ENCODE measurements around the gene RSBN1.

RSBN1 gene

DNA sequence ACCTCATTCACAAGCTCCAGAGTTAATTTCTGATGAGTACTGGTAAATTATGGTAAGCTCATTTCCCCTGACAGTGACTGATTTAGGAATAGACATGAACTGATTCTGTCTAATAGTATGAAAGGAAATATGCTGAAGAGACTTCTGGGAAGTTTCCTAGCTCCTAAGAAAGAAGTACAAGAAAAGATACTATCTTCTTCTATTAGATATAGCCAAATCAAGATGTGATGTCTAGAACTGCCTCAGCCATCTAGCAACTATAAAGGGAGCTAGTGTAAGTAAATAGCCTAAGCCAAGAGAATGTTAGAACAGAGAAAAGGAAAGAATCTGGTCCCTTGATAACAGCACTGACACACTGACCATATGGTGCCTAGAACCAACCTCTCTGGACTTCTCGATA is 42.2 kb downstream of the RSBN1 start:
- H3K4me3 ChIP-seq (ENCODE audit: low read depth, low read length): no peak overlapping the region
- TF ChIP-seq, protein P1, sequence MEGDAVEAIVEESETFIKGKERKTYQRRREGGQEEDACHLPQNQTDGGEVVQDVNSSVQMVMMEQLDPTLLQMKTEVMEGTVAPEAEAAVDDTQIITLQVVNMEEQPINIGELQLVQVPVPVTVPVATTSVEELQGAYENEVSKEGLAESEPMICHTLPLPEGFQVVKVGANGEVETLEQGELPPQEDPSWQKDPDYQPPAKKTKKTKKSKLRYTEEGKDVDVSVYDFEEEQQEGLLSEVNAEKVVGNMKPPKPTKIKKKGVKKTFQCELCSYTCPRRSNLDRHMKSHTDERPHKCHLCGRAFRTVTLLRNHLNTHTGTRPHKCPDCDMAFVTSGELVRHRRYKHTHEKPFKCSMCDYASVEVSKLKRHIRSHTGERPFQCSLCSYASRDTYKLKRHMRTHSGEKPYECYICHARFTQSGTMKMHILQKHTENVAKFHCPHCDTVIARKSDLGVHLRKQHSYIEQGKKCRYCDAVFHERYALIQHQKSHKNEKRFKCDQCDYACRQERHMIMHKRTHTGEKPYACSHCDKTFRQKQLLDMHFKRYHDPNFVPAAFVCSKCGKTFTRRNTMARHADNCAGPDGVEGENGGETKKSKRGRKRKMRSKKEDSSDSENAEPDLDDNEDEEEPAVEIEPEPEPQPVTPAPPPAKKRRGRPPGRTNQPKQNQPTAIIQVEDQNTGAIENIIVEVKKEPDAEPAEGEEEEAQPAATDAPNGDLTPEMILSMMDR (IDR thresholded peaks at IDR 0.05; ENCODE audit: low read depth, low read length, missing control alignments): no peak
- no peak for DNase-seq
- no peaks in the 10 kb centered on the region for H3K27me3 ChIP-seq (replicated peaks)
- in situ Hi-C loops (cut with HindIII; ENCODE audit: low pct_ligation_motif_present, low sequenced_read_pairs): no loop called here
- H3K27ac ChIP-seq: no peak overlapping the region
- peaks cover 17% of the 10 kb centered on the region for H3K36me3 ChIP-seq (replicated peaks)

DNA sequence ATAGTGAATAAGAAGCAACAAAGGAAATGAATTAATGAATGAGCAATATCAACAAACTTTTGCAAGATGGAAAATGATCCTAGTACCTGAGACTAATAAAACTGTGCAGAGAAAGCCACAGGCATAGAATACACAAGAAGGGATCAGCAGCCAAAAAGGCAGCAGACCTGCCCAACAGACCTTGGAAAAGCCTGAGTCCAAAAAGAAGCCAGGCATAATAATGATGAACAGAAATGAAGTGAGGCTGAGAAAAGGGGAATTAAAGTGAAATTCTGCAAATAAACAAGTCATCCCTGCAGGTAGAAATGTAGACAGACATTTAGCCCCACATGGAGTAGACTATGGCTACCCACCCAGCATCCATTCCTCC is 42.7 kb downstream of the RSBN1 start:
- DNase-seq: no peak
- no peak overlapping the region for H3K27ac ChIP-seq
- TF ChIP-seq, protein P1 (IDR thresholded peaks at IDR 0.05; ENCODE audit: low read depth, low read length, missing control alignments): no peak
- no peaks in the 10 kb centered on the region for H3K27me3 ChIP-seq (replicated peaks)
- H3K4me3 ChIP-seq (ENCODE audit: low read depth, low read length): no peak overlapping the region
- in situ Hi-C loops (cut with HindIII; ENCODE audit: low pct_ligation_motif_present, low sequenced_read_pairs): no loop called here
- peaks cover 17% of the 10 kb centered on the region for H3K36me3 ChIP-seq (replicated peaks)

DNA sequence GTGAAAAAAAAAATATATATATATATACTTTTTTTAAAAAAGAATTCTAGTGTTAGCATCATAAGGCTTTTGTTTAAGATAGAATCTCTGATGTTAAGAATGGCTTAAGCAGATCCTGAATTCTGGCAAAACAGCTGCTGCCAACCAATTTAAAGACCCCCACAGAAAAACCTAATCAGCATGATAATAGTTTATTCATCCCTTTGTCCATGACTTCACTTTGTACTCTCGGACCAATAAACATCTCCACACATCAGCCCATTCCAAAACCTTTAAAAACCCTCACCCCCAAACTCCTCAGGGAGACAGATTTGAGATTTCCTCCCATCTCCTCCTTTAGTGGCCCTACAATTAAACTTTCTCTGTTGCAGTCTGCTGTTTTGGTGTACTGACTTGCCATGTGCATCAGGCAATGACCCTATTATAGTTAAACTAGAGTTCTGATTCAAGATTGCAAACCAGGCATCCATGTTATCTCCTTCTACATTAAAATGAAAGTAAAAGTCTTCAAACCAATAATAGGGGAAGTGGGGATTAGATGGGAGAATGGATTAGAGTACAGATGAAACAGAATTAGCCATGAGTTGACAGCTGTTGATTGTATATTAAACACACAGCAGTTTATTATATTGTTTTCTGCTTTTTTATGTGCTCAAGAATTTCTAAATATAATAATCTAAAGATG is 43.2 kb downstream of the RSBN1 start:
- TF ChIP-seq, protein P1 (IDR thresholded peaks at IDR 0.05; ENCODE audit: low read depth, low read length, missing control alignments): no peak
- Histone ChIP-seq H3K27ac (no peak overlapping the region), H3K36me3 (replicated peaks) (peaks cover 17% of the 10 kb centered on the region), H3K4me3 (ENCODE audit: low read depth, low read length) (no peak overlapping the region), H3K27me3 (replicated peaks) (no peaks in the 10 kb centered on the region)
- in situ Hi-C loops (cut with HindIII; ENCODE audit: low pct_ligation_motif_present, low sequenced_read_pairs): no loop called here
- no peak for DNase-seq

DNA sequence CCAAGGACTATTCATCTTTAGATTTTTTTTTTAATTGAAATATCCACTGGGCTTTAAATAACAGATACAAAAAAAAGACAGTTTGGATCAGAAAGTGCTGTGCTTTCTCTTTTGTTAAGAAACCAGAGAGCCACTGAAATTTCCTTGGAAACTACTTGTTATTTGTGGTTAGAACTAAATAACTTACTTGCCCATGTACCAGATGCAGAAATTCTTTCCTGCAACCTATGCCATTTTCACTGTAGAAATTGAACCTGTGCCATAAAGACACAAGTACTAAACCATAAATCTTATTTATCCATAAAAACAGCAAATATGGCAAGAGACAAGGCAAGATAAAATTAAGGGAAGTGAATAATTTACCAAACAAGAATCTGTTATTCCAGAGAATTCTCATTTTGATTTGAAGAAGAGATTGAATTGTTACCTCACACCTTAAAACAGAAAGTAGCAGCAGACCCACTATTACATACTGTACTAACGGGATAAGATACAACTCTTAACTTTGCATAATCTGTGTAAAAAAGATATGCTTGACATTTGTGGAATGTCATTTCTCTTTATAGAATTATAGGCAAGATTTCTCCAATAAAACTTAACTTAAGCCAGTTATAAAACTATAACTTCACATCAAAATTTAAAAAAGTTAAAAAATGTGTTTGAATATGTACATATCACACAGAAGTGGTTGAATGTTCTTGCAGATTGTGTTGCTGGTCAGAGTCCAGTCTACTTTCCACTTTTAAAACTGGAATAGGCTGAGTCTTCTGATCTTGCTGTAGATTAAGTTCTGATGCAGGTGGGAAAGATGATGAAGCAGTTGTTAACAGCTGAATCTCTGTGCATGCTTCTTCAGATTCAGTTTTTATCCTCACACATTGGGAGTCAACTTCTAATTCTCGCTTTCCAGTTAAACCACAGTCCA is 46.7 kb downstream of the RSBN1 start:
- no peak overlapping the region for H3K27ac ChIP-seq
- DNase-seq: no peak
- in situ Hi-C loops (cut with HindIII; ENCODE audit: low pct_ligation_motif_present, low sequenced_read_pairs): no loop called here
- TF ChIP-seq, protein P1 (IDR thresholded peaks at IDR 0.05; ENCODE audit: low read depth, low read length, missing control alignments): no peak
- H3K27me3 ChIP-seq (replicated peaks): no peaks in the 10 kb centered on the region
- peaks cover 17% of the 10 kb centered on the region for H3K36me3 ChIP-seq (replicated peaks)
- no peak overlapping the region for H3K4me3 ChIP-seq (ENCODE audit: low read depth, low read length)

DNA sequence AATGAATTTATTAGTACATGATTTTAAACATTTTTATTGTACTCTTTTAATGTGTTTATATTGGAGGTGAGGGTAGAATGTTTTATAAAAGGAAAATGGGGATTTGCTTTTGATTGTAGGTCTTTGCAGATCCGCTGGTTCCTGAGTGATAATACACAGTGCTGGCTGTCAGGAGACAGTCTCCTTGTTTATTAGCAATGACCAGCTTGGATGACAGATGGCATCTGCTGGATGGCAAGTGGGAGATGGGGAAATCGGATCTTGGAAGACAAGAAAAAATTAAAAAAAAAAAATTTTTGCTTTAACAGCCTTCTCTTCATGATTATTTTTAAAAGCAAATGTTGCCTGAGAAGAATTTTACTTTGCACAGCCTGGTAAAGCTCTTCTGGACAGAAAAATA is 48.6 kb downstream of the RSBN1 start:
- Histone ChIP-seq H3K4me3 (ENCODE audit: low read depth, low read length) (no peak overlapping the region), H3K36me3 (replicated peaks) (peaks cover 17% of the 10 kb centered on the region), H3K27me3 (replicated peaks) (no peaks in the 10 kb centered on the region), H3K27ac (no peak overlapping the region)
- DNase-seq: no peak
- in situ Hi-C loops (cut with HindIII; ENCODE audit: low pct_ligation_motif_present, low sequenced_read_pairs): no loop called here
- TF ChIP-seq, protein P1 (IDR thresholded peaks at IDR 0.05; ENCODE audit: low read depth, low read length, missing control alignments): no peak
